K562 (cell line): ENCODE results near the gene ITK. TPM values are rescaled to one million over a fixed set of nuclear protein-coding genes. Genes with fewer than 3 reads are reported as not detected.

Source experiments
- ARID1B ChIP-seq: fragments of 450-650 bp; IDR thresholded peaks from 2 replicates; pipeline ENCODE4 v1.6.1; 2016; ENCODE audit warnings: antibody characterized with exemption, mild to moderate bottlenecking, inconsistent platforms
- ASH1L ChIP-seq: fragments of 450-650 bp; IDR thresholded peaks from 2 replicates; pipeline ENCODE4 v1.6.1; 2018; ENCODE audit warnings: borderline replicate concordance, mild to moderate bottlenecking, low read depth; ENCODE audit not compliant: partially characterized antibody
- ATF3 ChIP-seq, 2 experiments: fragments of 450-650 bp in 1 of 2; sonication (generic) in 1 of 2; formaldehyde crosslinking in 1 of 2; IDR thresholded peaks in 1 of 2; conservative IDR thresholded peaks in 1 of 2; 2 replicates each; pipeline versions ENCODE4 v1.6.1 to v1.8.1; 2016 to 2023; ENCODE audit warnings: mild to moderate bottlenecking in 2 of 2, moderate library complexity in 2 of 2, inconsistent platforms in 1 of 2, missing genetic modification reagents in 1 of 2
- ATF6 ChIP-seq: sonication (generic); formaldehyde crosslinking; IDR thresholded peaks from 2 replicates; pipeline ENCODE4 v1.4.0; 2020; ENCODE audit warnings: mild to moderate bottlenecking, missing genetic modification reagents
- CAMTA2 ChIP-seq: fragments of 250-450 bp; sonication (Bioruptor Pico); conservative IDR thresholded peaks from 2 replicates; pipeline ENCODE4 v1.5.1; 2022
- CHCHD3 ChIP-seq: fragments of 250-450 bp; sonication (Bioruptor Pico); IDR thresholded peaks from 2 replicates; pipeline ENCODE4 v2.1.2; 2022; ENCODE audit warnings: mild to moderate bottlenecking
- ESRRA ChIP-seq: fragments of 450-650 bp; IDR thresholded peaks from 2 replicates; pipeline ENCODE4 v1.6.1; 2014; ENCODE audit warnings: low read depth, mild to moderate bottlenecking, moderate library complexity, borderline replicate concordance
- KAT7 ChIP-seq: sonication (generic); formaldehyde crosslinking; IDR thresholded peaks from 2 replicates; pipeline ENCODE4 v1.8.0; 2022; ENCODE audit warnings: missing genetic modification reagents, mild to moderate bottlenecking, borderline replicate concordance
- MITF ChIP-seq: IDR thresholded peaks from 2 replicates; pipeline ENCODE4 v1.6.1; 2014; ENCODE audit warnings: antibody characterized with exemption
- NFRKB ChIP-seq: fragments of 450-650 bp; IDR thresholded peaks from 2 replicates; pipeline ENCODE4 v1.6.1; 2016; ENCODE audit warnings: low read depth
- NFYB ChIP-seq: IDR thresholded peaks from 2 replicates; pipeline ENCODE4 v1.6.1; 2011; ENCODE audit warnings: mild to moderate bottlenecking, moderate library complexity; ENCODE audit not compliant: insufficient read length; ENCODE audit errors: extremely low read depth
- RCOR1 ChIP-seq, 2 experiments: IDR thresholded peaks; 2 replicates each; pipeline ENCODE4 v1.6.1; 2012; ENCODE audit warnings: low read depth in 2 of 2, low read length in 2 of 2, borderline replicate concordance in 1 of 2, improper control_type of control experiment in 1 of 2
- RUNX1 ChIP-seq: sonication (generic); IDR thresholded peaks from 2 replicates; pipeline ENCODE4 v1.6.1; 2016; ENCODE audit warnings: antibody characterized with exemption, low read depth
- SIX5 ChIP-seq, 2 experiments: IDR thresholded peaks; 2 replicates each; pipeline ENCODE4 v1.6.1; 2011; ENCODE audit warnings: low read length in 2 of 2, borderline replicate concordance in 1 of 2, low read depth in 1 of 2, mild to moderate bottlenecking in 1 of 2, moderate library complexity in 1 of 2; ENCODE audit not compliant: insufficient read depth in 1 of 2
- TBL1XR1 ChIP-seq, 2 experiments: IDR thresholded peaks; 2 replicates each; pipeline ENCODE4 v1.6.1; 2012; ENCODE audit warnings: improper control_type of control experiment in 2 of 2, low read length in 2 of 2, mild to moderate bottlenecking in 1 of 2
- TRIM28 ChIP-seq: fragments of 450-650 bp; IDR thresholded peaks from 2 replicates; pipeline ENCODE4 v1.6.1; 2017
- YY1 ChIP-seq, 3 experiments: IDR thresholded peaks; 2 replicates each; pipeline ENCODE4 v1.6.1; 2011; ENCODE audit warnings: low read length in 2 of 3, mild to moderate bottlenecking in 2 of 3, moderate library complexity in 2 of 3, borderline replicate concordance in 1 of 3, control low read depth in 1 of 3, low read depth in 1 of 3; ENCODE audit not compliant: insufficient read depth in 3 of 3, insufficient replicate concordance in 2 of 3, control insufficient read depth in 1 of 3, insufficient read length in 1 of 3; ENCODE audit errors: extremely low read depth in 1 of 3
- ZBTB8A ChIP-seq: fragments of 450-650 bp; IDR thresholded peaks from 2 replicates; pipeline ENCODE4 v1.6.1; 2018; ENCODE audit warnings: mild to moderate bottlenecking, moderate library complexity; ENCODE audit not compliant: partially characterized antibody
- ZC3H11A ChIP-seq: IDR thresholded peaks from 2 replicates; pipeline ENCODE4 v1.6.1; 2012; ENCODE audit warnings: low read depth, low read length, improper control_type of control experiment
- ZNF23 ChIP-seq: fragments of 250-450 bp; sonication (Bioruptor Pico); IDR thresholded peaks from 2 replicates; pipeline ENCODE4 v1.4.0; 2020; ENCODE audit warnings: mild to moderate bottlenecking
- ZNF354B ChIP-seq: fragments of 250-450 bp; sonication (Bioruptor Pico); IDR thresholded peaks from 2 replicates; pipeline ENCODE4 v1.4.0; 2020
- ZNF79 ChIP-seq: fragments of 250-450 bp; sonication (Bioruptor Pico); IDR thresholded peaks from 2 replicates; pipeline ENCODE4 v1.4.0; 2020; ENCODE audit warnings: low read depth, mild to moderate bottlenecking, moderate library complexity
- ZNF830 ChIP-seq: fragments of 250-450 bp; sonication (Bioruptor Pico); IDR thresholded peaks from 2 replicates; pipeline ENCODE4 v1.5.0; 2021; ENCODE audit warnings: mild to moderate bottlenecking
- ZSCAN32 ChIP-seq: fragments of 450-650 bp; formaldehyde crosslinking; IDR thresholded peaks from 2 replicates; pipeline ENCODE4 v1.4.0; 2020; ENCODE audit warnings: mild to moderate bottlenecking, moderate library complexity
- polyA plus RNA-seq, 8 experiments: library from polyadenylated mRNA; depleted of rRNA in 4 of 8; stranded (reverse) in 5 of 8; unstranded in 3 of 8; fragments of >200 nt; fragmentation: Nextera tagmentation in 2 of 8; fragmentation: Illumina TruSeq in 1 of 8; extraction: Ambion mirVana in 2 of 8; extraction: Trizol in 1 of 8; gene quantifications; 2 replicates each; pipeline versions ENCODE4 v1.2.1 to v1.2.3, GENCODE V29; 2011 to 2014; ENCODE audit warnings: inconsistent platforms in 1 of 8, missing spikeins in 1 of 8
- total RNA-seq, 7 experiments: library from RNA; depleted of rRNA in 6 of 7; stranded (reverse); fragments of >200 nt in 6 of 7; fragmentation: Illumina TruSeq in 2 of 7; extraction: Trizol in 2 of 7; gene quantifications; 2 replicates each; pipeline versions ENCODE4 v1.2.1 to v1.2.3, GENCODE V29; 2011 to 2021; ENCODE audit warnings: low replicate concordance in 1 of 7

The ITK gene
- total and polyA plus RNA-seq, 9 of the 15 experiments (the other 6 are each of a cell fraction or from before 2014, with no cell fraction given): 0.04 to 0.75 TPM; not detected in 7

- TF ChIP-seq ARID1B (peak; percentile 53), ZNF830 (CRISPR knock-in tag) (no peak), ESRRA (peak; percentile 58; the same call in 1 of the 2 replicates), KAT7 (CRISPR knock-in tag) (no peak), SIX5 (IDR thresholded peaks at IDR 0.05; ENCODE audit: borderline replicate concordance in 1 of 2, insufficient read depth in 1 of 2, low read depth in 1 of 2, low read length in 2 of 2) (no peak), ZNF23 (CRISPR knock-in tag) (no peak), CHCHD3 (CRISPR knock-in tag) (no peak), NFRKB (no peak), ASH1L (no peak), ATF3 (IDR thresholded peaks at IDR 0.05) (no peak), ATF3 (CRISPR knock-in tag; conservative IDR thresholded peaks at IDR 0.05) (no peak), ZNF79 (CRISPR knock-in tag) (no peak), ATF6 (CRISPR knock-in tag) (no peak), RCOR1 (IDR thresholded peaks at IDR 0.05; ENCODE audit: borderline replicate concordance in 1 of 2, low read depth in 2 of 2, low read length in 2 of 2) (peak in 1 of 2 experiments; percentile 18; a peak in 1 of 4 replicates), YY1 (IDR thresholded peaks at IDR 0.05; ENCODE audit: borderline replicate concordance in 1 of 3, control insufficient read depth in 1 of 3, extremely low read depth in 1 of 3, insufficient read depth in 3 of 3, insufficient read length in 1 of 3, insufficient replicate concordance in 2 of 3, low read depth in 1 of 3, low read length in 2 of 3) (peak in 1 of 3 experiments; percentile 12), TBL1XR1 (IDR thresholded peaks at IDR 0.05; ENCODE audit: low read length in 2 of 2) (0 out of 4 replicates have a peak, but pooled peaks of 1 of the 2 experiments have one; percentile 15), ZBTB8A (no peak), TRIM28 (no peak), MITF (no peak), ZNF354B (no peak), ZSCAN32 (CRISPR knock-in tag) (no peak), CAMTA2 (no peak), ZC3H11A (no peak), RUNX1 (no peak), NFYB (no peak)
Observed at GRCh38 chr5:157148734-157149615, 31.7 kb upstream of the ITK start (continued).
